Gastrocnemius medialis (tissue), 4 donors: ENCODE data around the gene CLUH. TPM values are rescaled to one million over a fixed set of nuclear protein-coding genes. Genes with fewer than 3 reads are reported as not detected.

Experiments
- ATAC-seq, 2 donors: fragments of 150-250 bp; one replicate each; pipeline ENCODE4 v1.9.1; 2016
- DNase-seq, 2 donors: peaks; one replicate each; pipeline ENCODE4 v3.0.0-alpha.2; 2019
- H3K27ac ChIP-seq, 4 donors: fragments of 200-600 bp; sonication (generic); 1 replicate in 1 of 4; 2 replicates in 3 of 4; pipeline ENCODE4 v1.5.1; 2016 to 2018; ENCODE audit warnings: mild to moderate bottlenecking in 2 of 4, moderate library complexity in 1 of 4
- H3K27me3 ChIP-seq, 3 donors: fragments of 200-600 bp; sonication (generic) in 2 of 3; 1 replicate in 1 of 3; 2 replicates in 2 of 3; pipeline versions ENCODE4 v1.5.1 to v1.6.0; 2016 to 2019; ENCODE audit warnings: mild to moderate bottlenecking in 1 of 3, moderate library complexity in 1 of 3
- H3K36me3 ChIP-seq, 2 donors: fragments of 200-600 bp; sonication (generic) in 1 of 2; one replicate each; pipeline ENCODE4 v1.5.1; 2017 to 2018
- H3K4me1 ChIP-seq, 2 donors: fragments of 200-600 bp; sonication (generic) in 1 of 2; one replicate each; pipeline ENCODE4 v1.5.1; 2016 to 2017; ENCODE audit warnings: mild to moderate bottlenecking in 2 of 2
- H3K4me3 ChIP-seq, 4 donors: fragments of 200-600 bp; sonication (generic) in 3 of 4; 1 replicate in 1 of 4; 2 replicates in 3 of 4; pipeline ENCODE4 v1.5.1; 2016 to 2019; ENCODE audit warnings: mild to moderate bottlenecking in 2 of 4
- H3K9me3 ChIP-seq, 3 donors: fragments of 200-600 bp; sonication (generic) in 2 of 3; 1 replicate in 1 of 3; 2 replicates in 2 of 3; pipeline ENCODE4 v1.5.1; 2016 to 2019
- POLR2A ChIP-seq, 2 donors: fragments of 450-650 bp; IDR thresholded peaks; one replicate each; pipeline ENCODE4 v1.6.1; 2017; ENCODE audit warnings: antibody characterized with exemption in 2 of 2, mild to moderate bottlenecking in 2 of 2, moderate library complexity in 2 of 2
- in situ Hi-C, 4 donors: fragments of 200-750 bp; cut with MboI; loops; one replicate each; pipeline versions ENCODE4 v1.15.0 to v1.8.0; 2017; ENCODE audit warnings: low sequenced_read_pairs in 4 of 4
- intact Hi-C: fragments of 100-400 bp; cut with DNase I; formaldehyde crosslinking; loops from one replicate; pipeline ENCODE4 v1.15.1; 2023; ENCODE audit warnings: low total_unique reads
- total RNA-seq, 4 donors: library from RNA; depleted of rRNA; stranded (reverse); fragments of >200 nt; gene quantifications; one replicate each; pipeline versions ENCODE4 v1.1.0 to v1.2.3, GENCODE V29; 2016
- TF ChIP-seq, protein P1 (sequence below), 5 experiments: fragments of 450-650 bp in 3 of 5; fragments of 200-600 bp in 2 of 5; sonication (generic) in 2 of 5; IDR thresholded peaks in 4 of 5; conservative IDR thresholded peaks in 1 of 5; 1 replicate in 4 of 5; 2 replicates in 1 of 5; pipeline ENCODE4 v1.5.1; 2016 to 2019; ENCODE audit warnings: antibody characterized with exemption in 5 of 5, mild to moderate bottlenecking in 3 of 5, moderate library complexity in 3 of 5

The CLUH gene
- total RNA-seq, 4 donors from 2014 or later: 104 to 286 (median 211) TPM

DNA sequence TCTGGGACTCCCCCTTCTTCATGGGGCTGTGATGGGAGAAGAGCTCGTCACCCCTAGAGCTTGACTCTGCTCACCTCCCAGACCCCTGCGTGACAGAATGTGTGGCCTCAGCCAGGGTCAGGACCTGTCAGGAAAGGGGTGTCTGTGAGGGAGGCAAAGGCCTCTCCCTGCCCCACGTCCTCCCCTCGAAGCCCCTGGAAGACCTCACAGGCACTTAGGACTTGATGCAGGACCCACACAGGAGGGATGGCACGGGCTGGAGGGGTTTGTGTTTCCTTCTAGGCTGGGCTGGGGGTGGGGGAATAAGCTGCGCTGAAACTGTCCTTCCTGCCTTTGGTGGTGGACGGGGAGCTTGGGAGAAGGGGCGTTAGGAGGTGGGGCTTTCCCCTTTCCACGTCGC, 11.0 kb upstream of the CLUH start:
- Histone ChIP-seq H3K4me1 (peaks cover 0 to 15% of the 10 kb centered on the region in 2 donors), H3K27me3 (peaks cover 0 to 10% (median 4%) of the 10 kb centered on the region in 3 donors), H3K4me3 (no peak overlapping the region), H3K9me3 (no peaks in the 10 kb centered on the region), H3K36me3 (no peaks in the 10 kb centered on the region), H3K27ac (no peak overlapping the region)
- in situ Hi-C loops: loop anchor here in 1 of 4 donors (25.0 kb wide), 1 partner anchor 310 kb away; the partner anchor contains the start of gene MNT
- ATAC-seq (no peak), DNase-seq (no peak)
- intact Hi-C loops: no loop called here
- no peak for TF ChIP-seq POLR2A (IDR thresholded peaks at IDR 0.05)
- TF ChIP-seq, protein P1, sequence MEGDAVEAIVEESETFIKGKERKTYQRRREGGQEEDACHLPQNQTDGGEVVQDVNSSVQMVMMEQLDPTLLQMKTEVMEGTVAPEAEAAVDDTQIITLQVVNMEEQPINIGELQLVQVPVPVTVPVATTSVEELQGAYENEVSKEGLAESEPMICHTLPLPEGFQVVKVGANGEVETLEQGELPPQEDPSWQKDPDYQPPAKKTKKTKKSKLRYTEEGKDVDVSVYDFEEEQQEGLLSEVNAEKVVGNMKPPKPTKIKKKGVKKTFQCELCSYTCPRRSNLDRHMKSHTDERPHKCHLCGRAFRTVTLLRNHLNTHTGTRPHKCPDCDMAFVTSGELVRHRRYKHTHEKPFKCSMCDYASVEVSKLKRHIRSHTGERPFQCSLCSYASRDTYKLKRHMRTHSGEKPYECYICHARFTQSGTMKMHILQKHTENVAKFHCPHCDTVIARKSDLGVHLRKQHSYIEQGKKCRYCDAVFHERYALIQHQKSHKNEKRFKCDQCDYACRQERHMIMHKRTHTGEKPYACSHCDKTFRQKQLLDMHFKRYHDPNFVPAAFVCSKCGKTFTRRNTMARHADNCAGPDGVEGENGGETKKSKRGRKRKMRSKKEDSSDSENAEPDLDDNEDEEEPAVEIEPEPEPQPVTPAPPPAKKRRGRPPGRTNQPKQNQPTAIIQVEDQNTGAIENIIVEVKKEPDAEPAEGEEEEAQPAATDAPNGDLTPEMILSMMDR (IDR thresholded peaks at IDR 0.05 in 4 of 5, conservative IDR thresholded peaks at IDR 0.05 in 1 of 5): no peak

DNA sequence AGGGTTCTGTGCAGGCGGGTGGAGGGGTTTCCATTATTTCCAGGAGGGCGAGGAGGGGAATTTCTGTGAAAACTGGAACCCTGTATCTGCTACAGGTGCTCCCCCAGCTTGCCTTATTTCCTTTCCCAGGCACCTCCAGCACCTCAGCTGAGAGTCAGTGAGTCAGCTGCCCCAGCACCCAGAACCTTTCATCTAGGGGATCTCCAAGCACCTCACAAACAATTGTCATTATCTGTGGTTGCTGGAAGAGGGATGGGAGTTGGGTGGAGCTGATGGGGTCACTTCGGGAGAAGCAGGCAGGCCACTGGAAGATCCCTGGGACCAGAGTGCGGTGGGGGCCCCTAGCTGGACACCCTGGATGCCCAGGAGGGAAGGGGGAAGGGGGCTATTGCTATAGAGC, 10.0 kb upstream of the CLUH start:
- no peak overlapping the region for H3K27ac ChIP-seq
- H3K9me3 ChIP-seq: no peaks in the 10 kb centered on the region
- DNase-seq (no peak), ATAC-seq (no peak)
- H3K4me3 ChIP-seq: no peak overlapping the region
- TF ChIP-seq POLR2A (IDR thresholded peaks at IDR 0.05): no peak
- TF ChIP-seq, protein P1 (IDR thresholded peaks at IDR 0.05 in 4 of 5, conservative IDR thresholded peaks at IDR 0.05 in 1 of 5): no peak
- H3K36me3 ChIP-seq: no peaks in the 10 kb centered on the region
- intact Hi-C loops: no loop called here
- in situ Hi-C loops: loop anchor here in 1 of 4 donors (25.0 kb wide), 1 partner anchor 309 kb away; the partner anchor contains the start of gene MNT
- H3K4me1 ChIP-seq: peaks cover 0 to 15% of the 10 kb centered on the region in 2 donors
- peaks cover 0 to 5% (median 0%) of the 10 kb centered on the region in 3 donors for H3K27me3 ChIP-seq

DNA sequence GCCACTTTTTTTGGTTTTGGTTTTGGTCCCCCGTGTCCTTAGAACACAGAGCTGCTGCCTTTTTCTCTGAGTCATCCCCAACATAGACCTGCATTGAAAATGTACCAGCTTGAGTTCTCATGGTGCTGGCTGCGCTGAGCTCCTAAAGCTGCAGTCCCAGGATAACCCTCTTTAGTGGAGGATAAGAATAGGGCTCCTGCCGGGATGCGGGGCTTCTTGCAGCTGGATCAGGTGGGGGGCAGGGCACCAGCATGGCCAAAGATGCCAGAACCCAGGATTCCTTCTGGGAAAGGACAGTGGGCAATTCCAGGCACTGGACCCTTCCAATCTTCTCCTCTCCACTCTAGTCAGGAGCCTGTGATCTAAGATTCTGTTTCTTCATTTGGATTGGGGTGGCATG, 8.3 kb upstream of the CLUH start:
- no peak for ATAC-seq
- in situ Hi-C loops: loop anchor here in 2 of 4 donors (10.0 to 25.0 kb wide), 2 partner anchors 125 to 308 kb away; partner anchors contain the start of genes PAFAH1B1 (in 2 of the 2) and MNT (in 1 of the 2)

DNA sequence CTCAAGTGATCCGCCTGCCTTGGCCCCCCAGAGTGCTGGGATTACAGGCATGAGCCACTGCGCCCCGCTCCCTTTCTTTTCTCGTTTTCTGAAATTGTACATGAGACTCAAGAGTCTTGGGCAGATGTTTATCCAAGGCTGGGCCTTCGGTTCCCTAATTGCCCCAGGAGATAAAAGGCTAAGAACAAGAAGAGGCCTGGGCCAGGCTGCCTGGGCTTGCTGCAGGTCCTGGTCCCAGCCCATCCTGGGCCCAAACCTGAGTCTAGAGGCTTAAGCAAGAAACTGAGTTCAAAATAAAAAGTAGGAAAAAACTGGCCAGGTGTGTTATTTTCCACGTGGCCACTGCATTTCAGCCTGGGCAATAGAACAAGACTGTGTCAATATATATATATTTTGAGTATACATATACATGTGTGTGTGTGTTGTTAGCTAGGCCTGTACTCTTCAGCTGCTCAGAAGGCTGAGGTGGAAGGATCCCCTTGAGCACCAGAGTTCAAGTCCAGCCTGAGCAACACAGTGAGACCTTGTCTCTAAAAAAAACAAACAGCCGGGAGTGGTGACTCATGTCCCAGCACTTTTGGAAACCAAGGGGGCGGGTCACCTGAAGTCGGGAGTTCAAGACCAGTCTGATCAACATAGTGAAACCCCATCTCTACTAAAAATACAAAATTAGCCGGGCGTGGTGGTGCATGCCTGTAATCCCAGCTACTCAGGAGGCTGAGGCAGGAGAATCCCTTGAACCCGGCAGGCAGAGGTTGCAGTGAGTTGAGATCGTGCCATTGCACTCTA, 6.8 kb upstream of the CLUH start:
- H3K27me3 ChIP-seq: no peaks in the 10 kb centered on the region
- H3K4me3 ChIP-seq: no peak overlapping the region
- in situ Hi-C loops (loop anchor here in 2 of 4 donors (10.0 to 25.0 kb wide), 2 partner anchors 124 to 306 kb away; partner anchors contain the start of genes PAFAH1B1 (in 2 of the 2) and MNT (in 1 of the 2)), intact Hi-C loops (no loop called here)
- ATAC-seq (no peak), DNase-seq (no peak)
- no peak for TF ChIP-seq POLR2A (IDR thresholded peaks at IDR 0.05)
- TF ChIP-seq, protein P1 (IDR thresholded peaks at IDR 0.05 in 4 of 5, conservative IDR thresholded peaks at IDR 0.05 in 1 of 5): no peak
- H3K36me3 ChIP-seq: no peaks in the 10 kb centered on the region
- peaks cover under 1 to 6% of the 10 kb centered on the region in 2 donors for H3K4me1 ChIP-seq
- no peak overlapping the region for H3K27ac ChIP-seq
- H3K9me3 ChIP-seq: no peaks in the 10 kb centered on the region

More for the DNA sequence above, 8.3 kb upstream of the CLUH start:
- Histone ChIP-seq H3K27ac (no peak overlapping the region), H3K36me3 (no peaks in the 10 kb centered on the region), H3K9me3 (no peaks in the 10 kb centered on the region), H3K27me3 (no peaks in the 10 kb centered on the region), H3K4me1 (peaks cover 0 to 8% of the 10 kb centered on the region in 2 donors), H3K4me3 (no peak overlapping the region)
- TF ChIP-seq, protein P1 (IDR thresholded peaks at IDR 0.05 in 4 of 5, conservative IDR thresholded peaks at IDR 0.05 in 1 of 5): no peak
- TF ChIP-seq POLR2A (IDR thresholded peaks at IDR 0.05): no peak
- intact Hi-C loops: no loop called here
- DNase-seq: no peak
